ENCODE results near the gene RHOT2. TPM values are rescaled to one million over a fixed set of nuclear protein-coding genes. Genes with fewer than 3 reads are reported as not detected.

RHOT2 gene
- total RNA-seq, 4 donors from 2014 or later = 49.7 to 81.8 (median 57.6) TPM

- H3K4me3 ChIP-seq (replicated peaks in 1 of 3) = peak overlapping the region in 2 of 3 donors; percentile 46 to 84
- no peaks in the 10 kb centered on the region for H3K27me3 ChIP-seq
- no peaks in the 10 kb centered on the region for H3K36me3 ChIP-seq
- intact Hi-C loops (cut with DNase I) = loop anchor here (10.0 kb wide), 1 partner anchor 335 kb away; no protein-coding TSS in a partner anchor
- DNase-seq = no peak
- no peak for TF ChIP-seq POLR2A (IDR thresholded peaks at IDR 0.05)
- TF ChIP-seq CTCF (IDR thresholded peaks at IDR 0.05) = peak in 2 of 6 experiments; percentile 6 to 26
- peak overlapping the region in 2 of 3 donors; percentile 73 to 86 for H3K27ac ChIP-seq
- peaks cover 24 to 46% of the 10 kb centered on the region in 2 donors for H3K4me1 ChIP-seq
- no peaks in the 10 kb centered on the region for H3K9me3 ChIP-seq
- WGBS, 2 donors = 5 to 7% methylated on average over 14 to 15 of the region's 16 CpGs
Measured at GRCh38 chr16:719815-720446, 52.0 kb downstream of the RHOT2 start.

- TF ChIP-seq CTCF (IDR thresholded peaks at IDR 0.05) (no peak), POLR2A (IDR thresholded peaks at IDR 0.05) (no peak)
- 0% methylated on average over 5 to 11 of the region's 38 CpGs for WGBS, 2 donors
- Histone ChIP-seq H3K27me3 (no peaks in the 10 kb centered on the region), H3K9me3 (no peaks in the 10 kb centered on the region), H3K4me3 (replicated peaks in 1 of 3) (peak overlapping the region; percentile 41 to 84 (median 46)), H3K27ac (peak overlapping the region; percentile 66 to 86 (median 73)), H3K36me3 (no peaks in the 10 kb centered on the region), H3K4me1 (peaks cover 24 to 46% of the 10 kb centered on the region in 2 donors)
- intact Hi-C loops (cut with DNase I) = no loop called here
- DNase-seq = peak; percentile 30 to 34
Measured at GRCh38 chr16:720447-720989, 52.6 kb downstream of the RHOT2 start.

- WGBS, 2 donors = 0 to 80% methylated on average over 1 to 34 of the region's 106 CpGs
Measured at GRCh38 chr16:720990-721764, 53.2 kb downstream of the RHOT2 start, which contains the start of gene ANTKMT. Gene ANTKMT, plus strand, starts transcription at chr16:721146. Its CDS starts 129 bp downstream, at chr16:721275.

GRCh38 chr16:721765-722540 is 54.0 kb downstream of the RHOT2 start:
- DNase-seq = no peak
- no peaks in the 10 kb centered on the region for H3K36me3 ChIP-seq
- peak overlapping the region in 1 of 3 donors; percentile 86 for H3K27ac ChIP-seq
- TF ChIP-seq POLR2A (IDR thresholded peaks at IDR 0.05) (no peak), CTCF (IDR thresholded peaks at IDR 0.05) (no peak)
- peak overlapping the region in 1 of 3 donors; percentile 84 for H3K4me3 ChIP-seq (replicated peaks in 1 of 3)
- H3K27me3 ChIP-seq = no peaks in the 10 kb centered on the region
- no peaks in the 10 kb centered on the region for H3K9me3 ChIP-seq
- peaks cover 17 to 40% of the 10 kb centered on the region in 2 donors for H3K4me1 ChIP-seq
- WGBS, 2 donors = 93% methylated on average over 3 to 12 of the region's 51 CpGs
- intact Hi-C loops (cut with DNase I) = no loop called here

More at GRCh38 chr16:720990-721764, 53.2 kb downstream of the RHOT2 start, which contains the start of gene ANTKMT:
- no peaks in the 10 kb centered on the region for H3K9me3 ChIP-seq
- peak in 2 of 6 experiments; percentile 19 to 36 for TF ChIP-seq CTCF (IDR thresholded peaks at IDR 0.05)
- peak; percentile 21 to 77 for TF ChIP-seq POLR2A (IDR thresholded peaks at IDR 0.05)
- intact Hi-C loops (cut with DNase I) = no loop called here
- H3K4me3 ChIP-seq (replicated peaks in 1 of 3) = peak within 1 kb of the TSS; percentile 41 to 84 (median 46)
- H3K27me3 ChIP-seq = no peaks in the 10 kb centered on the region
- DNase-seq = peak; percentile 84 to 88
- peaks cover 20 to 43% of the 10 kb centered on the region in 2 donors for H3K4me1 ChIP-seq
- H3K36me3 ChIP-seq = no peaks in the 10 kb centered on the region
- H3K27ac ChIP-seq = peak within 1 kb of the TSS; percentile 66 to 86 (median 73)
